ENCODE results near the gene DUSP2.

The DUSP2 gene

DNA sequence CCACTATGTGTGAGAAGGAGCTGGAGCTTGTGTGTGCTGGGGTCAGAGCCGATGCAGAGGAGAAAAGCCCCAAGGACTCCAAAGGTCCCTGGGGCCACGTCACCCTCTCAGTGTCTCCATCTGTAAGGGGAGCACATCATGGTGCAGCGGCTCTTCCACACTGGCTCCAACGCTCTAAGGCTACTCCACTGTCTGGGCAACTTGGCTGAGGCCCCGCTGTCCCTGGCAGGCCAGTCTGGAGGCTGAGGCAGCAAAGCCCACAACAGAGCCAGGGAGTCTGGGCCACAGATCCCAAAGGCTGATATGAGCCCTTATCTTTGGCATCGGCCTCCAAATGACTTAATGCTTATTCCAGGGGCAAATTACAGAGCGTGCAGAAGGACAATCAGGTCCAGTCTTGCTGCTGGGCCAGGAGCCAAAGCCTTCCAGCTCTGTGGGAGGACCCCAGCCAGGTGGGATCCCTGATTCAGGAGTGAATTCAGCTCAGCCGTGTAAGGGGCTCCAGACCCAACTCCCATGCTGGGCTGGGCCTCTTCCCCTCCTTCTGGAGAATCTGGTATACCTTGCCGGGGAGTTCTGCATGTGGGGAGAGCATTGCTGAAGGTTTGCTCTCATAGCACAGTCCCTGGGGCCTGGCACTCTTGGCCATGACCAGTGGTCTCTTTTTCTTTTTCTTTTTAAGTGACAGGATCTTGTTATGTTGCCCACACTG, 1.8 kb upstream of the DUSP2 start:
- no peak for DNase-seq

DNA sequence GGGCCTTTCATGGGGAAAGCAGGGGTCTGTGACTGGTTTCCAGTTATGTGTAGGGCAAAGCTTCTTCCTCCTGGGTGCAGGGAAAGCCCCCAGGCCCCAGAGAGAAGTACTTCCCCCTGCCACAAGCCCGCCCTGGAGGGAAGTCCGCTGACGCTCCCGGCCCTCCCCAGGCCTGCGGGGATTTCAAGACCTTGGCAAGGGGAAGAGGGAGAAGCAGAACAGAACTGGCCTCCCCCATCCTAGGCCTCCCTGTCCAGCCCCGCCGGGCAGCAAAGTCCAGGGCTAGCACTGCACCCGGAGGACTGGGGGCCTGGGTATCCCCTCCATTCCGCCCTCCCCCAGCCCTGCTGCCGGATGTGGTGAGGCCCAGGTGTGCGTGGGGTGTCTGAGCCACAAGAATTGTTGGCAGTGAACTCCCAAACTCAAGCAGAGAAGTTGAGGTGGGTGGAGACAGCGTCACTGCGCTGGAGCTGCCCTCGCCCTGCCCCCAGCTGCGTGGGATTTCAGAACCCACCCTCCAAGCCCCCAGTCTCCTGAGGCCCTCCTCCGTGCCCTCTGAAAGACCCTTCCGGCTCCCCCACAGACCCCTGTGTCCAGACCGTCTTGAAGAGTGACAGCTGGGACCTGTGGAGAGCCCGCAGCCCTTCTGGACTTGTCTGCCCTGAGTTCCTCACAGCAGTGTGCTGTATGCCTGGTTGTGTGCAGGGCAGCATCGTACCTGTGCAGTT, 1.1 kb upstream of the DUSP2 start:
- peak; percentile 90 to 92 for DNase-seq

DNA sequence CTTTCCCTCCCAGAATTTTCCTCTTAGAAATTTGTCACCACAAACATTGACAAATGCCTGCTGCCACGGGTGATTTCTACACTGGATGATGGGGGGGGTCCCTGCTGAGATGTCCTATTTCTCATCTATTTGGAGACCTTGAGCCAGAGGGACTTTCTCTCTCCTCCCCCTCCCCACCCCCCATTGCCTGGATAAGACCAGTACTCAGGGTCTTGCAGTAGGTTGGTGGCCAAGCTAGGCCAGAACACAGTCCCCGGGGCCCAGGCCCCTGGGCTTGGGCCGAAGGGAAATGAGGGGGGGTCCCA, 560 bp upstream of the DUSP2 start:
- no peak for DNase-seq

DNA sequence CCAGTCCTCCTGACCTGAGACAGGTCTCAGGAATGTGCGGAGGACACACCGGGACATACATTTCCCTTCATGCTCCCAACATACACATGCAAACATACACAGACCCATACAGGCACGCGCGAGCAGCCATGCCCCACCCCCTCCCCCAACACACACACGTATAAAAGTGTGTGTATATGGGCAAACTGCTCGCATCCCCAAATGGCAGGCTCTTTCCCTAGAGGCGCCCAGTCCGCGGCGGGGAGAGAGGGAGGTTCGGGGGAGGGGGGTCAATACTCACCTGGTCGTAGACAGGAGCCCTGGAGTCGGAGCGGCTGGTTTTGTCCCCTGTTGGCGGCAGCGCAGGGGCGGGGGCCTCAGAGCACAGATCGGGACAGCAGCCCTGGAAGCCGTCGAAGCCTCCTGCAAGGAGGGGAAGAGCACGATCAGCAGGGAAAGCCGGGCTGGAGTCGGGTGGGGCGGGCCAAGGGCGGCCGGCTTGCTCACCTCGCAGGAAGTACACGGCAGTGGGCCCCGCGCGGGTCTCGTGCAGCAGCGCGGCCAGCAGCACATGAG, 682 bp downstream of the DUSP2 start:
- DNase-seq, result peak in 1 of 2 donors; percentile 35

DNA sequence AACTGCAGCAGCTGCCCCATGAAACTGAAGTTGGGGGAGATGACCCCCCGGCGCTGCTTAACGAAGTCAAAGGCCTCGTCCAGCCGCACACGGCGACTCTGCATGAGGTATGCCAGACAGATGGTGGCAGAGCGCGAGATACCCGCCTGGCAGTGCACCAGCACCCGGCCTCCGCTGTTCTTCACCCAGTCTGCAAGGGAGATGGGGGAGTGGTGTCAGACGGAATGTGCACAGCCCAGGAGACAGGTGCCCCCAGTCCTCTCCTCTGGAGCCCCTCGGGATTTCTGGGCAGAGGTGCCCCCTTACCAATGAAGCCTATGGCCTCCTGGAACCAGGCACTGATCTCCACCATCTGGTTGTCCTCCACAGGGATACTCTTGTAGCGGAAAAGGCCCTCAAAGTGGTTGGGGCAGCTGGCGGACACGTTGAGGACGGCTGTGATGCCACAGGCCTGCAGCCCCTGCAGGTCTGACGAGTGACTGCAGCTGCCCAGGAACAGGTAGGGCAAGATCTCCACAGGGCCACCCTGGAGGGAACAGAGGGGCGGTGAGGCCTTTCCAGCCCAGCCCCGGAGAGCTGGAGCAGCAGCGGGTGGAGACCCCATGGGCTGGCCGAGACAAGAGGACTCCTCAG, 1.3 kb downstream of the DUSP2 start:
- peak in 1 of 2 donors; percentile 38 for DNase-seq

DNA sequence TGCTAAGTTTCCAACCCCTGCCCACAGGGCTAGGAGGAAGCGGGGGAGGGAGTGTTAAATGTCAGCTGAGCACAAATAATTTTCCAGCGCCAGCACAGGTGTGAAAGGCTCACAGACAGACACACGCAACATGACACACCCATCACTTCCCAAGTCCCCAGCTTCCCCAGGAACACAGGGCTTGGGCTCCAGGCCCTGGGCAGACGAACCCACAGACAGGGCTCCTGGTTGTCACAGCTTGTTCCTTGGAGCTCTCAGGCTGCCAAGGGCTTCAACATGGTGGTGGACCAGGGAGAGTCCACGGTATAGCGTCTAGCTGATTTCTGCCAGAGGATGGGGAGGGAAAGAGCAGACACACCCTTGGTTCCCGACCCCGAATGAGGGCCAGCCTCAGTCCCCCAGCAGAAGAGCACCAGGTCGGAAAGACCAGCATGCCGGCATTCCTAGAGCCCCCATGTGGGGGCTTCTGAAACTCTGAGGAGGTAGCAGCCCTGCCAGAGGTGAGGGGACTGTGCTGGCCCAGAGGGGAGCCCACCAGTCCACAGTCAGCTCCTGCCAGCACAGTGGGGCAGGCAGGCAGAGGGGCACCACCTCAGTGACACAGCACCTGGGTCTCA, 1.9 kb downstream of the DUSP2 start:
- peak; percentile 19 to 49 for DNase-seq

DNA sequence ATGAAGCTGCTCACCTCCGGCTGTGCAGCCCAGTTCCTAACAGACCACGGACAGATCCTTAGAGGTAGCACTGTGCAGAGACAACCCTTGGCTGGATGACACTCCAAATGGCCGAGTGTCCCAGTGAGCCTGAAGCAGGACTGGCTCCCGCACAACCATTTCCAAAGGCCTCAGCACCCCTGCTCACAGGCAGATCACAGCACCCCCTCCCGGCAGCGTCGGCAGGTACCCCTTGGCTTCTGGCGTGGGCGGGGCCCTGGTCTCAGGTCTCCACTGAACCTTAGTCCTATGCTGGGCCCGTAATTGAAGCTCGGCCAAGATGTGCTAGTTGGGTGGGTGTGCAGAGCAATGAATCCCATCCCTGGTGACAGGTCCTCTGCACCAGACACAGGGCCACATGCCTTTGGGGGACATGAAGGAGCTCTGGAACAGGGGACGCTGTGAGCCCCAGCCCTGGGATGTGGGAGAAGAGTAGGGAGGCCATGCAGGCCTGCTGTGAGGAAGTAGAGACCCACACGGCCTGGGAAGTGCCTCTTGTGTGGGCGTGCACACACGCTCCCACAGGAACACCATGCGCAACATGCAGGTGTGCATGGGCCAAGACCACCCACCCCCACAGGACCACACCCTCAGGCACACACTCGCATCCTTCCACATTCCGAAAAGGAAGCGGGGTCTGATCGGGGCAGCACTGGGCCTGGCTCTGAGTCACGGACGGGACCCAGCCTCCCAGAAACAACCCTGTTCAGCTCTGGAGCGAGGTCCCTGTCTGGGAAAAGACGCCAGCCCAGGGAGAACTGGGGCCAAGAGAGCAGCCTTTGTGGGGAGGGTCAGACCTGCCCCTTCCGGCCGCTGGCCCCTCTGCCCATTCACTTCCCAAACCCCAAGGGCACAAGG, 2.8 kb downstream of the DUSP2 start:
- peak; percentile 79 to 81 for DNase-seq

DNA sequence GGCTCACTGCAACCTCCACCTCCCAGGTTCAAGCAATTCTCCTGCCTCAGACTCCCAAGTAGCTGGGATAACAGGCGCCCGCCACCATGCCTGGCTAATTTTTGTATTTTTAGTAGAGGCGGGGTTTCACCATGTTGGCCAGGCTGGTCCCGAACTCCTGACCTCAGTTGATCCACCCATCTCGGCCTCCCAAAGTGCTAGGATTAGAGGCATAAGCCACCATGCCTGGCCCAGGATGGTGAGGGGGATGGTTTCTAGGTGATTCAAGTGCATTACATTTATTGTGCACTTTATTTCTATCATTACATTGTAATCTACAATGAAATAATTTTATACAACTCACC, 3.6 kb downstream of the DUSP2 start:
- peak; percentile 15 to 34 for DNase-seq

DNA sequence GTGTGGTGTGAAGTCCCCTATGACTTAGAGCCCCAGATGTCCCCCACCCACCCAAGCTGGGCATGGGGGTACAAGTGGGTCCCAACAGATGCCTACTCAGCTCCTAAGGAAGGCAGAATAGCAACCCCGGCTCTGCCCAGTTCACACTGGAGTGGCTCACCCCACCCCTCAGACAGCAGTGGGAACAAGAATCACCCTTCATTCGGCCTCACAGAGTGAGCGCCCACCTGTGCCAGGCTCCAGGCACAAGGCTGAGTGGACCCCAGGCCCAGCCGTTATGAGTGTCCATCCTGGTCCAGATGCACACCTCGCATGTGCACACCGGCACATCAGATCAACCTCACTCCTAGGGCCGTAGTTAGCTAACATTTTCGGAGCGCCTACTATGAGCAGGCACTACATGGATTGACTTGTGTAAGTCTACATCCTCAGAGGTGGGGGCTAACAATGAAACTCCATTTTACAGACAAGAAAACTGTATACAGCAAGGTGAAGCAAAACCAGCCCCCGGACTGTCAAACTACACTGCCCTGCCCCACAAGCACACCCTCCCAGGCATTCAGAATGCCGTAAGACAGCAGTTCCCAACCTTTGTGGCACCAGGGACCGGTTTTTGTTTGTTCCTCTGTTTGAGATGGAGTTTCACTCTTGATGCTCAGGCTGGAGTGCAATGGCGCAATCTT, 4.2 kb downstream of the DUSP2 start:
- peak in 1 of 2 donors; percentile 41 for DNase-seq

DNA sequence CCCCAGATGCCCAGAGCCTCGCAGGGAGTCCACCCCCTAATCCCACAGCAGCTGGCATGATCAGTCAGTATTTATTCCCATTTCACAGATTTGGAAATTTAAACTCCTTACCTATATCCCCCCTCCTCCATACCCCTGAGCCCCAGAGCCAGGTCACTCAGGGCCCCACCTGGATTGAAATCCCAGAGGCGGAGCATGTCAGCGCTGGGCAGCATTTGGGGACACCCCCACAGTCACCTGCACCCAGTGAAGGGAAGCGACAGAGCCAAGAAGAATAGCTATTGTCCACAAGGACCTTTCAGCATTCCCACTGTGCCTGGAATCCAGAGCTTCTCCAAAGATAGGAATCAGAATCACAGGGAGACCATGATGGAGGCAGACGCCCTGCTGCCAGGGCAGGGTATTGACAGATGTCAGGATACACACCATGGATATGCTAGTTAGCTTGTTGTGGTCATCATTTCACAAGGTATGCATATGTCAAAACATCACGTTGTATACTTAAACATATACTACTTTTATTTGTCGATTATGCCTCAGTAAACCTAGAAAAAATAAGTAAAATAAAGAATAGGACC, 6.0 kb downstream of the DUSP2 start:
- peak in 1 of 2 donors; percentile 25 for DNase-seq

DNA sequence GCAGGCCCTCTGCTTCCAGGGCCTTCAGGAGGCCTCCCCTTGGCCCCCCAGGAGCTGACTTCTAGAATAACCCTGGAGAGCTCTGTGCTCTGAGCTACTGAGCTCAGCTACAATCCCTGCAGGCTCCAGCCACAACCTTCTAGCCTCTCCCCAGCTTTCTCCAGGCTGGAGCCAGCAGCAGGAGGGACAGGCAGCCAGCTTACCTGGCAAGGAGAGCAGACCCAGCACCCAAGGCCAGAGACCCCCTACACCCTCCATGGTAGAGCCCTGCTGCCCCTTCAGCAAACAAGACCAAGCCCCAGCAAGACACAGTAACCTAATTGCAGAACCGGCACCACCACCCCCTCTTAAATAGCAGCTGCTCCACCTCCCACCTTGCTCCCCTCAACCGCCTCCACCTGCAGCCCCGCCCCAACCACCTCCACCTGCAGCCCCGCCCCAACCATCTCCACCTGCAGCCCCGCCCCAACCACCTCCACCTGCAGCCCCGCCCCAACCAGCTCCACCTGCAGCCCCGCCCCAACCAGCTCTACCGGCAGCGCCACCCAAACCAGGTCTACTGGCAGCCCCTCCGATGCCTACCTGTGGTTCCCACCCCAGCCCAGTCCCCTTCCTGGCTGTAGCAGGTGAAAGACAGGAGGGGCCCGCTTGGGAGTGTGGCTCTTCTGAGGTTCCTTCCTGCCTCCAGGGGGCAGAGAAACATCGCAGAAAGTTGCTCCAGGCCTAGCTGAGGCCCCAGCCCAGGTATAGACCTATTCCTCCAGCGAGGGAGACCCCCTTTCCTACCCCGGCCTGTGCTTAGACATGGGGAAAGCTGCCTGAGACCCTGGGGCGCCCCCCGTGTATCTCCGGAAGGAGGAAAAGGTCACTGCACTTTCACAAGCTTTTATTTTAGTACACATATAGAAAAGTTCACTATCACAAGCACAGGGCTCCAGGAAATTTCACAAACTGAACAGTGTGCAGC, 6.8 kb downstream of the DUSP2 start, which contains the start of gene ASTL:
Gene ASTL (minus strand): TSS at position 324 of the 967 bp plus-strand sequence. CDS start 66 bp downstream, at position 258.
- DNase-seq, result peak; percentile 75

DNA sequence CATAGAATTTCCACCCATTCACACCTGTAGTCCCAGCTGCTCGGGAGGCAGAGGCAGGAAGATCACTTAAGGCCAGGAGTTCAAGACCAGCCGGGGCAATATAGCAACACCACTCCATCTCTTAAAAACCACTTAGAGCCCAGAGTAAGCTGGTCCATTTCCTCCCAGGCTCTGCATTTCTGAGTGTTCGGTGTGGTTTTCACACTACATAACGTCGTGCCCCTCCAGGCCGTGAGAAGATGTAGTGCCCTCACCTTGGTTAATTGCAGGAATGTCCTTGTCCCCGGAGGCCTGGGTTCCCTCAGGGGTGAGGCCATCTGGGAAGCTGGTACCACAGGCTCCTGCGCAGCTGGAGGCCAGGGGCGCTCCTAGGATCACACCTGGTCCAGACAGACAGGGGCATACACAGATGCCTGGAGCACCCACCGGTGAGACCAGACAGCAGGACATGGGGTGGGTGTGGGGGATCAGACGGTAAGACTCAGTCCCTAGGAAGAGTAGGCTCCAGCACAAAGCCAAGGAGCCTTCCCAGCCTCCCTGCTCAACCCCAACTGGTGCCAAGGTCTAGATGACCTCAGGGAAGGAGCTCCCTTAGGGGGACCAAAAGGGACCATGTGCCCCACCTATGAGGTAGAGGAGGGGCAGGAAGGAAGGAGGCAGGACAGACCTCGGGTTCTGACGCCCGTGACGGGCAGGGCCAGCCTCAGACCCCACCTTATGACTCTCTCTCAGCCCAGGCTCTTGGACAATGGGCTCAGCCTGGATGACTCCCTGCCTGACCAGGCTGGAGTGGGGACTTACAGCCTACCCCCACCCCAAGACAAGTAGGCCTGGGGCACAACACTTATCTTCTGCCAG, 7.7 kb downstream of the DUSP2 start:
- peak in 1 of 2 donors; percentile 34 for DNase-seq

DNA sequence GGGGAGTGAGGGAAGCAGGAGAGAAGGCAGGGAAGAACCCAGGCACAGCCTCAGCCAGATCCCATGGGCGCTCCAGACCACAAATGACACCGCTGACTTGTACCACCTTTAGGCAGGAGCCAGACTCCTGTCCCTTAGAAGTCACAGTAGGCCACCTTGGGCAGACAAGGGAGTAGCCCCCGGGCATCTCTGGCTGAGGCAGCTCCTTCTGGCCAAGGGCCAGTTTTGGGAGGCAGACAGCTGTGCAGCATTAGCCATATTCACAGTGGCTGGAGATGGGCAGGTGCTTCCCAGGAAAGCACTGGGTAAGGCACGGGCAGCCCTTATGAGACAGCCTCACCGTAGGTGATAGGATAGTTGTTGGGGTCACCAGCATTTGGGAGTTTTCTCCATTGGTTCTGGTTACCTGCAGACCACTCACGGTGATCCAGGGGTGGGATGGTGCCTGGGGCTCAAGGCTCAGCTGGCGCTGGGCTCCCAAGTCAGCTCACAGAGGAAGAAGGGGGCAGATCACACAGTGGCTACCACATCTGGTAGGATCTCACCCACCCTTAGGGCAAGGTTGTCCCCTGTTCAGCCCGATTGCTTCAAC, 9.0 kb downstream of the DUSP2 start:
- peak in 1 of 2 donors; percentile 33 for DNase-seq

DNA sequence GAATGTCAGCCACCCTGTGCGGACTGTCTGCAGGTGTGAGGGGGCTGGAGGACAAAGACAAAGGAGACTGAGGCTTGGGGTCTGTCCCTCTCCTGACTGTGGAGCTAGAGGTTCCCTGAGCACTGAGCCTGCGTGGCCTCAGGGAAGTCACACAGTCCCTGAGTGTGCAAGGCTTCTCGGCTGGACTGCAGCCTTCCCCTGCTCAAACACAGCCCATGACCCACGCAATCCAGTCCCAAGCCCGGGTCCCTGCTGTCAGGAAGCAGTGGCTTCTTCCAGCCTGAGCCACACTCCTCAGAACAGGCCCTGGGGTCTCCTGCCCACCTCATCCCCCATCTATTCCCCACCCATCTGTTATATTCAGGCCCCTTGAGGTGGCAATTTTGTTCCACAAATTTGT, 9.6 kb downstream of the DUSP2 start:
- DNase-seq, result peak in 1 of 2 donors; percentile 18

DNA sequence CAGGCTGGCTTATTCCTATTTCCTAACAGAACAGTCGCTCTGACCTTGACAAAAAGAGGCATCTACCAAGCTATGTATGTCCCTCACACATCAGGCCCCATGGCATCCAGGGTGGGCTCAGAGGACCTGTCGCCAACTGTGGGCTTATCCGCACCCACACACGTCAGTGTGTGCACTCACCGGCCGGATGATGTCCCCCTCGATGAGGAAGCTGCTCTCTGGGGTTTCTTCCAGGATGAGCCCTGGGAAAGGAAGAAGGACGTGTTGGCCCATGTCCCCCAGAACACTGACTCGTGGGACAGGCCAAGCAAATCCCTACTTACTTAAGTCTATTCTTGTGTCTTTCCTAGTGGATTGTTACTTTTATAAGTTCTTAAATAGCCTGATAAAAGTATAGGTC, 10.1 kb downstream of the DUSP2 start:
- peak in 1 of 2 donors; percentile 16 for DNase-seq

DNA sequence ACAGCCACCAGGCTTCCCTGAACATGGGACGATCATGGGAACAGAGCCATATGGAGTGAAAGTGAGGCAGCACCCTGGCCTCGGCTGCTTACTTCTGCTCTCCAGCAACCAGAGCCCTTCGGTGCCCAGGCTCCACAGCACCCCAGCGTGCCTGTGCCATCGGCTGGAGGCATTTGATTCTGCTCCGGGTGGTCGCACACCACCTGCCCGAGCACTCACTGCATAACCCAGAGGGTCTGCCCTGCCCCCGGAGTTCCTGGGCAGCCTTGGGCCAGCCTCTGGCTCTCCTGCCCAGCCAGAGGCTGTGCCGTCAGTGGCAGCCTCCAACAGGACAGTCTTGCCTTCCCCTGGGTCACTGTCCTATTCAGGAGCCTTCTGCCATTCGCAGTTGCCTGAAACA, 10.8 kb downstream of the DUSP2 start:
- no peak for DNase-seq

DNA sequence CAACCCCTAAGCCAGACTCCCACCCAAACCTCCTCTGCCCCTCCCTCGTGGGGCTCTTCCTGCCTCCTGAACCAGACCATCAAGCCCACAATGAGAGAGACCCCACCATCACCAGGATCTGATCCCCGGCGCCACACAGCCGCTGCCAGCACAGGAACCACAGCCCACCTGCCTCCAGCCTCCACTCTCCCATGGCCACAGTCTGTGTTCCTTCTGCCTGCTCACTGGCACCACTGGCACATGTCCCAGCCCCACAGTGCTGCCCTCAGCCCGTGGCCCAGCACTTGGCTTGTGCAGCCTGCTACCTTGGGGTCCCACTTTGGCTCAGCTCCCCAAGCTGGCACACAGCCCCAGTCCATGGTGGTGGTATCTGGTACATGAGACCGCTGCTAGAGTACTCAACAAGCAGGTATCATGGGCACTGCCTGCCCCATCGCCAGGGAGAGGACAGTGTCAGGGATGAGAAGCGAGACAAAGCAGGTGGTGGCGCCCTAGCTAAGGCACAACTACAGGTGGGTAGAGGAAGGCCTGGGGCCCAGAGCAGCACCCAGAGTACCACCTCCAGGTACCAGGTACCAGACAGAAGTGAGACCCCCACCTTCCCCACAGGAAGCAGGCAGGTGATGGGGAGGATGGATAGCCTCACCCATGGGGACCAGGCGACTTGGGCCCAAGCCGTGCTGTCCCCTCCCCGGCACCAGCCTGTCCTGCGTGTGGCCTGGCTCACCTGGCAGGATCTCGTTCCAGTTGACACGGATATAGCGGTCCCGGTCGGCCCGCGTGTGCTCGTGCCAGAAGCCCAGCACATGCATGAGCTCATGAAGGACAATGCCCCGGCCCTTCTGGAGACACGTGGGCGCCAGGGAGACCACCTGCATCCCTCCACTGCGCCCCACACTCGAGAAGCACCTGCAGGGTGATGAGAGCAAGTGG, 13.2 kb downstream of the DUSP2 start:
- peak in 1 of 2 donors; percentile 15 for DNase-seq

Measured in CD4-positive, alpha-beta T cell treated with Interleukin-1 beta for 1 hour (primary cell).